Measurements from ENCODE around the gene PROM1.

GRCh38 chr4:15971068-15971801 lies 112.6 kb downstream of the PROM1 start:
- no peak for TF ChIP-seq EGR1 (IDR thresholded peaks at IDR 0.05; ENCODE audit: low read depth in 2 of 2)
- TF ChIP-seq CTCF (IDR thresholded peaks at IDR 0.05; ENCODE audit: low read depth, low read length, missing input control) = no peak
- TF ChIP-seq GABPA (IDR thresholded peaks at IDR 0.05 in 1 of 2, conservative IDR thresholded peaks at IDR 0.05 in 1 of 2) = no peak
- TF ChIP-seq MAX (IDR thresholded peaks at IDR 0.05) = no peak
- TF ChIP-seq RAD21 (IDR thresholded peaks at IDR 0.05) = no peak
- no peak for TF ChIP-seq RXRA (IDR thresholded peaks at IDR 0.05)
- TF ChIP-seq TAF1 (conservative IDR thresholded peaks at IDR 0.05) = no peak
